Hematopoietic multipotent progenitor cell treated with erythropoietin and hydrocortisone succinate and interleukin-3 and kit ligand, for 6 days (in vitro differentiated cells): ENCODE results near the gene ZBTB1.
"Not testable (repeated sequence)": the region's sequence is repeated elsewhere in the genome, so short reads cannot be mapped to it uniquely, and the experiment has no call there.

Experiments
- DNase-seq: peaks from one replicate; pipeline ENCODE4 v3.0.0-alpha.2; 2015

Gene ZBTB1

DNA sequence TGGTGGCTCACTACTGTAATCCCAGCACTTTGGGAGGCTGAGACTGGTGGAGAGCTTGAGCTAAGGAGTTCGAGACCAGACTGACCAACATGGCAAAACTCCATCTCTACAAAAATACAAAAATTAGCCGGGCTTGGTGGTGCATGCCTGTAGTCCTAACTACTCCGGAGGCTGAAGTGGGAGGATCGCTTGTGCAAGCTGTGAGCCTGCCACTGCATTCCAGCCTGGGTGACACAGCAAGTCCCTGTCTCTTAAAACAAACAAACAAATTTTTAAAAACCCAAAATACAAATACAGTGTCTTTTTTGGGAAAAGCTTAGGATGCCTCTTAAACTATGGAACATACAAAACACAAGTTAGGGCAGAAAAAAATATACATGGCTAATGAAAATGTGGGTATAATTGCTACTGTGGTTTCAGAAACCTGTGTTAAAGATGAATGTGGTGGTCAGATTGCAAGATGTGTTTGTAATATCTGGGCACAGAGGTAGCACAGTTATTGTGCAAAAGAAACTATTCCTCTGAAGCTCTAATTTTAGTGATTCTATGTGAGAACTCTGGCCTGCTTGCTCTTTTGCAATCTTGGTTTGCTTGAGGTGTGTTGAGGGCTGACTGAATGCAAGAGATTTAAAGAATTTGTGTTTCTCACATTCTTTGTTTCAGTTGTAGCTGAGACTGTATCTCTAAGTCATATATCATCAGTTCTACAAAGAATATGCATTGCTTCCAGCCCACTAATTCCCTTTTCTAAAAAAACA lies 32.1 kb downstream of the ZBTB1 start:
- no peak for DNase-seq

DNA sequence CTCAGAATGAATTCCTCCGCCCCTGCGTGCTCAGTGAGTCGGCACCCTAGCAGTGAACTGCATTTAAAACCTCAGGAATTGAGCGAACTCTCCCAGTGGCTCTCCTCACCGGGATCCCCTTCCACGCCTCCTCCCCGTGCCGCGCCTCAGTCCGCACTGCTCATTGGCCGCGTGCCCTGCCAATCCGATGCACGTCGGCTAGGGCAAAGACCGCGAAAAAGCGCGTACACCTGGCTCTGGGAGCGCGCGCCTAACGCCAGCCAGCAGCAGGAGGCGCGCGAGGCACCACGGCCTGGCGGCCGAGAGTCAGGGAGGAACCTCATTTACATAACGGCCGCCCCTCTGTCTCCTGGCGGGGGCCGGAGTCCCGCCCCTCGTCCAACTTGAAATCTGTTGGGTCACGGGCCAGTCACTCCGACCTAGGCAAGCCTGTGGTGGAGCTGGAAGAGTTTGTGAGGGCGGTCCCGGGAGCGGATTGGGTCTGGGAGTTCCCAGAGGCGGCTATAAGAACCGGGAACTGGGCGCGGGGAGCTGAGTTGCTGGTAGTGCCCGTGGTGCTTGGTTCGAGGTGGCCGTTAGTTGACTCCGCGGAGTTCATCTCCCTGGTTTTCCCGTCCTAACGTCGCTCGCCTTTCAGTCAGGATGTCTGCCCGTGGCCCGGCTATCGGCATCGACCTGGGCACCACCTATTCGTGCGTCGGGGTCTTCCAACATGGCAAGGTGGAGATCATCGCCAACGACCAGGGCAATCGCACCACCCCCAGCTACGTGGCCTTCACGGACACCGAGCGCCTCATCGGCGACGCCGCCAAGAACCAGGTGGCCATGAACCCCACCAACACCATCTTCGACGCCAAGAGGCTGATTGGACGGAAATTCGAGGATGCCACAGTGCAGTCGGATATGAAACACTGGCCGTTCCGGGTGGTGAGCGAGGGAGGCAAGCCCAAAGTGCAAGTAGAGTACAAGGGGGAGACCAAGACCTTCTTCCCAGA lies 35.9 kb downstream of the ZBTB1 start, which contains the start of gene HSPA2:
Gene HSPA2, plus strand, starts transcription at position 534 of the 995 bp plus-strand sequence. Its CDS starts 109 bp downstream, at position 643.
- peak; percentile 99 for DNase-seq

DNA sequence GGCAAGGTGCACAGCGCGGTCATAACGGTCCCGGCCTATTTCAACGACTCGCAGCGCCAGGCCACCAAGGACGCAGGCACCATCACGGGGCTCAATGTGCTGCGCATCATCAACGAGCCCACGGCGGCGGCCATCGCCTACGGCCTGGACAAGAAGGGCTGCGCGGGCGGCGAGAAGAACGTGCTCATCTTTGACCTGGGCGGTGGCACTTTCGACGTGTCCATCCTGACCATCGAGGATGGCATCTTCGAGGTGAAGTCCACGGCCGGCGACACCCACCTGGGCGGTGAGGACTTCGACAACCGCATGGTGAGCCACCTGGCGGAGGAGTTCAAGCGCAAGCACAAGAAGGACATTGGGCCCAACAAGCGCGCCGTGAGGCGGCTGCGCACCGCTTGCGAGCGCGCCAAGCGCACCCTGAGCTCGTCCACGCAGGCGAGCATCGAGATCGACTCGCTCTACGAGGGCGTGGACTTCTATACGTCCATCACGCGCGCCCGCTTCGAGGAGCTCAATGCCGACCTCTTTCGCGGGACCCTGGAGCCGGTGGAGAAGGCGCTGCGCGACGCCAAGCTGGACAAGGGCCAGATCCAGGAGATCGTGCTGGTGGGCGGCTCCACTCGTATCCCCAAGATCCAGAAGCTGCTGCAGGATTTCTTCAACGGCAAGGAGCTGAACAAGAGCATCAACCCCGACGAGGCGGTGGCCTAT lies 36.8 kb downstream of the ZBTB1 start:
- DNase-seq: no peak

GRCh38 chr14:64541972-64542835 lies 37.6 kb downstream of the ZBTB1 start:
- no peak for DNase-seq

GRCh38 chr14:64542836-64543201 lies 38.2 kb downstream of the ZBTB1 start:
- DNase-seq: no peak

GRCh38 chr14:64544607-64545312 lies 40.2 kb downstream of the ZBTB1 start:
- DNase-seq: no peak

DNA sequence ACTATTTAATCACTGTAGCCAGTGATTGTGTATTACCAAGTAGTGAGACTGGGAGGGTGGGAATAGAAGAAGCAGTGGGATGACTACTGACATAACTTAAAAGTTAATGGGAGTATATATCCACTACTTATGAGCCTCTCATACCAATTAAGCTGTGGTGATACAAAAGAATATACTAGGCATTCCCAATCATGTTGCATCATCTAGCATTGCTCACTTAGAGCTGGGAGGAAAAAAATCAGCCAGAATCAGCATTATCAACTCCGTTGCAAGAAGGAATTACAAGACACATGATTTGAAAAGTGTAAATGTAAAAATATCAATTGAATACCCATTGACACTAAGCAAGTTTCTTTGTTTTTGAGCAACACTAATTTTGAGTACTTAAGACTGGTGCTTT lies 44.4 kb downstream of the ZBTB1 start:
- DNase-seq: no peak

- peak; percentile 76 for DNase-seq
Measured at GRCh38 chr14:64549791-64550620, 45.4 kb downstream of the ZBTB1 start, which contains the start of gene PPP1R36. Gene PPP1R36, plus strand, starts transcription at chr14:64549961. Its CDS starts 37 bp downstream, at chr14:64549998.

- no peak for DNase-seq
Measured at GRCh38 chr14:64550621-64551333, 46.2 kb downstream of the ZBTB1 start.

DNA sequence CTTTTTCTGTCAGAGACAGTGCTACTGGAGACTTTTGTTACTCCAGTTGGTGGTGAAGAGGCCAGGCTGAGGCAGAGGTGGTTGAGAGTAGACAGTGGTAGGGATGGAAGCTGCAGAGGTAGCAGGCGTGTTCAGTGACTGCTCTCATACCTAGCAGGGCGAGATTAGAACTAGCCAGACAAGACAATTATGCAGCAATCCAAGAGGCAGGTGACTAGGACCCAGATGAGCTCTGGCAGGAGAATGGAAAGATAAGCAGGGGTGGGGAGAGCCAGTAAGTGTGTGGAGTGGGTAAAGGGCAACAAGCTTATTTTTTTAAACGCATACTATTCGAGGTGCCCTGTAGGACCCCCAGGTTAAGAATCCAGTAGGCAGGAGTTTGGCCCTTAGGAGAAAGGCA lies 50.0 kb downstream of the ZBTB1 start:
- no peak for DNase-seq

DNA sequence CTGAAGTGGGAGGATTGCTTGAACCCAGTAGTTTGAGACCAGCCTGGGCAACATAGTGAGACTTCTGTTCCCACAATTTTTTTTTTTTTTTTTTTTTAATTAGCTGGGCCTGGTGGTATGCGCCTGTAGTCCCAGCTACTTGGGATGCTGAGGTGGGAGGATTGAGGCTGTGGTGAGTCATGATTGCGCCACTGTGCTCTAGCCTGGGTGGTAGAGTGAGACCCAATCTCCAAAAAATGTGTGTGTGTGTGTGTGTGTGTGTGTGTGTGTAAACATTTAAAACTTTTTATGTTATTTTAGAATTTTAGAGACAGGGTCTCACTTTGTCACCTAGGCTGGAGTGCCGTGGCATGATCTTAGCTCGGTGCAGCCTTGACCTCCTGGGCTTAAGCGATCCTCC lies 52.0 kb downstream of the ZBTB1 start:
- no peak for DNase-seq

- not testable (repeated sequence) for DNase-seq
Measured at GRCh38 chr14:64558216-64558615, 53.6 kb downstream of the ZBTB1 start.

- DNase-seq: no peak
Measured at GRCh38 chr14:64561631-64562030, 57.1 kb downstream of the ZBTB1 start.

- no peak for DNase-seq
Measured at GRCh38 chr14:64562436-64562835, 57.9 kb downstream of the ZBTB1 start.

DNA sequence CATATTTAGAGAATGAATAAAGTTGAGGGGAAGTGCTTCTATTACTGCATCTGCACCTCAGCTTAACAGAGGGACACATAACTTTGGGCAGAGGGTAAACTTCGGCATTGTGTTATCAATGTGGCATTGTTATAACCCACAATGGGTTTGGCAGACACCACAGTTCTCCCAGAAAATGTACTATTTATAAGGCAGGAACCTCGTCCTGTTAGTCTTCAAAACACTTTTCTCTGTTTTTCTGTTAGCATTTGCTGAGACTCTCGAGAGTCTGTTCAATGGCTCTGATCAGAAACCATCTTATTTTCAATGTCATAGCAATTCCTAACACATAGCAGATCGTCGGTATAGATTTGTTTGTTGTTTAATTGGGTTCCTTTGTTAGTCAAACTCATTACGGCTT lies 59.1 kb downstream of the ZBTB1 start:
- DNase-seq: no peak

GRCh38 chr14:64566651-64567122 lies 62.1 kb downstream of the ZBTB1 start:
- no peak for DNase-seq

- no peak for DNase-seq
Measured at GRCh38 chr14:64569138-64569631, 64.6 kb downstream of the ZBTB1 start.

GRCh38 chr14:64569646-64570045 lies 65.1 kb downstream of the ZBTB1 start:
- not testable (repeated sequence) for DNase-seq

- DNase-seq: peak; percentile 74
Measured at GRCh38 chr14:64572386-64573104, 68.0 kb downstream of the ZBTB1 start.
